ENCODE results near the gene NKX6-1.

NKX6-1 gene

GRCh38 chr4:84498935-84499623 is at the start of gene NKX6-1:
TSS of gene NKX6-1 (minus strand) at chr4:84499292. CDS start at chr4:84498228, 1,064 bp downstream.
- peak; percentile 75 for DNase-seq

- DNase-seq, result no peak
These were observed 48.1 kb upstream of the NKX6-1 start for GRCh38 chr4:84547211-84547610.

GRCh38 chr4:84545093-84545492 is 46.0 kb upstream of the NKX6-1 start:
- DNase-seq, result no peak

GRCh38 chr4:84535901-84536300 is 36.8 kb upstream of the NKX6-1 start:
- no peak for DNase-seq

- DNase-seq, result no peak
These were observed 32.6 kb upstream of the NKX6-1 start for GRCh38 chr4:84531689-84532088.

- DNase-seq, result no peak
These were observed 31.8 kb upstream of the NKX6-1 start for GRCh38 chr4:84530871-84531270.

- DNase-seq, result no peak
These were observed 31.4 kb upstream of the NKX6-1 start for GRCh38 chr4:84530454-84530853.

- DNase-seq, result no peak
These were observed 30.2 kb upstream of the NKX6-1 start for GRCh38 chr4:84529169-84529751.

GRCh38 chr4:84527391-84527790 is 28.3 kb upstream of the NKX6-1 start:
- no peak for DNase-seq

GRCh38 chr4:84515075-84515474 is 16.0 kb upstream of the NKX6-1 start:
- DNase-seq, result no peak

GRCh38 chr4:84512277-84512676 is 13.2 kb upstream of the NKX6-1 start:
- DNase-seq, result no peak

GRCh38 chr4:84511703-84512102 is 12.6 kb upstream of the NKX6-1 start:
- no peak for DNase-seq

- no peak for DNase-seq
These were observed 8.8 kb upstream of the NKX6-1 start for GRCh38 chr4:84507941-84508340.

- DNase-seq, result no peak
These were observed 5.7 kb upstream of the NKX6-1 start for GRCh38 chr4:84504821-84505220.

GRCh38 chr4:84503495-84504437 is 4.7 kb upstream of the NKX6-1 start:
- DNase-seq, result peak; percentile 68

- DNase-seq, result no peak
These were observed 3.9 kb upstream of the NKX6-1 start for GRCh38 chr4:84502955-84503373.

- DNase-seq, result peak; percentile 52
These were observed 3.4 kb upstream of the NKX6-1 start for GRCh38 chr4:84502333-84502954.

GRCh38 chr4:84501721-84502267 is 2.7 kb upstream of the NKX6-1 start:
- DNase-seq, result peak; percentile 50

- DNase-seq, result no peak
These were observed 2.1 kb upstream of the NKX6-1 start for GRCh38 chr4:84501202-84501503.

GRCh38 chr4:84500386-84501201 is 1.5 kb upstream of the NKX6-1 start:
- no peak for DNase-seq

- no peak for DNase-seq
These were observed 511 bp upstream of the NKX6-1 start for GRCh38 chr4:84499624-84499982.
